HepG2 (cell line): ENCODE data around the gene FAM50A. TPM values are rescaled to one million over a fixed set of nuclear protein-coding genes. Genes with fewer than 3 reads are reported as not detected.

ENCODE experiments used
- ARNT ChIP-seq: fragments of 450-650 bp; IDR thresholded peaks from 2 replicates; pipeline ENCODE4 v1.6.1; 2017
- DR1 ChIP-seq: sonication (generic); formaldehyde crosslinking; IDR thresholded peaks from 2 replicates; pipeline ENCODE4 v1.8.0; 2021; ENCODE audit warnings: mild to moderate bottlenecking, missing genetic modification reagents, inconsistent platforms
- ELF3 ChIP-seq: IDR thresholded peaks from 2 replicates; pipeline ENCODE4 v1.6.1; 2016; ENCODE audit warnings: missing genetic modification reagents, missing compliant biosample characterization
- FOXC1 ChIP-seq: sonication (generic); formaldehyde crosslinking; IDR thresholded peaks from 2 replicates; pipeline ENCODE4 v1.8.0; 2022; ENCODE audit warnings: mild to moderate bottlenecking, missing genetic modification reagents, borderline replicate concordance
- FOXK2 ChIP-seq: fragments of 450-650 bp; IDR thresholded peaks from 2 replicates; pipeline ENCODE4 v1.6.1; 2016
- GATA4 ChIP-seq: sonication (generic); IDR thresholded peaks from 2 replicates; pipeline ENCODE4 v1.6.1; 2016; ENCODE audit warnings: antibody characterized with exemption, low read depth, borderline replicate concordance
- GMEB1 ChIP-seq: sonication (generic); formaldehyde crosslinking; IDR thresholded peaks from 2 replicates; pipeline ENCODE4 v1.5.1; 2020; ENCODE audit warnings: missing genetic modification reagents, mild to moderate bottlenecking, borderline replicate concordance
- HMGXB4 ChIP-seq, 2 experiments: sonication (generic) in 1 of 2; formaldehyde crosslinking in 1 of 2; IDR thresholded peaks; 2 replicates each; pipeline versions ENCODE4 v1.4.0 to v1.6.1; 2018 to 2020; ENCODE audit warnings: missing genetic modification reagents in 2 of 2, borderline replicate concordance in 1 of 2, low read depth in 1 of 2, mild to moderate bottlenecking in 1 of 2, missing biosample characterization in 1 of 2
- KAT7 ChIP-seq: IDR thresholded peaks from 2 replicates; pipeline ENCODE4 v1.6.1; 2018; ENCODE audit warnings: borderline replicate concordance, missing compliant biosample characterization
- PBX3 ChIP-seq: sonication (generic); formaldehyde crosslinking; IDR thresholded peaks from 2 replicates; pipeline ENCODE4 v1.8.1; 2023; ENCODE audit warnings: missing genetic modification reagents, inconsistent platforms, borderline replicate concordance
- PTBP1 ChIP-seq: fragments of 200-400 bp; formaldehyde crosslinking; IDR thresholded peaks from 2 replicates; pipeline ENCODE4 v1.6.1; 2018; ENCODE audit warnings: low read length, low read depth; ENCODE audit not compliant: poor library complexity, severe bottlenecking
- SAP130 ChIP-seq: IDR thresholded peaks from 2 replicates; pipeline ENCODE4 v1.6.1; 2016; ENCODE audit warnings: low read depth
- YEATS2 ChIP-seq: sonication (generic); formaldehyde crosslinking; IDR thresholded peaks from 2 replicates; pipeline ENCODE4 v1.4.0; 2020; ENCODE audit warnings: missing genetic modification reagents, borderline replicate concordance
- ZBTB33 ChIP-seq: sonication (generic); formaldehyde crosslinking; IDR thresholded peaks from 2 replicates; pipeline ENCODE4 v1.4.0; 2020; ENCODE audit warnings: missing genetic modification reagents
- ZMYM4 ChIP-seq: sonication (generic); formaldehyde crosslinking; IDR thresholded peaks from 2 replicates; pipeline ENCODE4 v1.8.1; 2023; ENCODE audit warnings: mild to moderate bottlenecking, missing genetic modification reagents
- ZNF224 ChIP-seq: sonication (generic); formaldehyde crosslinking; IDR thresholded peaks from 2 replicates; pipeline ENCODE4 v1.5.0; 2020; ENCODE audit warnings: mild to moderate bottlenecking, missing genetic modification reagents
- ZNF263 ChIP-seq: sonication (generic); formaldehyde crosslinking; IDR thresholded peaks from 2 replicates; pipeline ENCODE4 v1.4.0; 2020; ENCODE audit warnings: missing genetic modification reagents
- ZNF264 ChIP-seq: sonication (generic); formaldehyde crosslinking; IDR thresholded peaks from 2 replicates; pipeline ENCODE4 v1.4.0; 2020; ENCODE audit warnings: missing genetic modification reagents
- ZNF746 ChIP-seq: sonication (generic); formaldehyde crosslinking; IDR thresholded peaks from 2 replicates; pipeline ENCODE4 v1.8.0; 2022; ENCODE audit warnings: mild to moderate bottlenecking, missing genetic modification reagents
- ZNF776 ChIP-seq: sonication (generic); formaldehyde crosslinking; IDR thresholded peaks from 2 replicates; pipeline ENCODE4 v1.4.0; 2020; ENCODE audit warnings: mild to moderate bottlenecking, missing genetic modification reagents
- polyA plus RNA-seq, 8 experiments: library from polyadenylated mRNA; depleted of rRNA in 3 of 8; stranded (reverse) in 7 of 8; unstranded in 1 of 8; fragments of >200 nt; fragmentation: Illumina TruSeq in 4 of 8; extraction: Trizol in 4 of 8; gene quantifications; 2 replicates each; pipeline versions ENCODE4 v1.2.1 to v1.2.3, GENCODE V29; 2011 to 2016; ENCODE audit warnings: low read depth in 4 of 8, missing spikeins in 1 of 8, mixed read lengths in 1 of 8; ENCODE audit not compliant: insufficient read depth in 1 of 8
- total RNA-seq, 5 experiments: library from RNA; depleted of rRNA; stranded (reverse); fragments of >200 nt; fragmentation: Illumina TruSeq; extraction: Trizol; gene quantifications; 2 replicates each; pipeline ENCODE4 v1.2.3, GENCODE V29; 2016; ENCODE audit warnings: low read depth in 1 of 5

FAM50A gene
- total and polyA plus RNA-seq, 2 of the 13 experiments (the other 11 are each of a cell fraction or from before 2014, with no cell fraction given), result 30.7 to 40.7 TPM

- TF ChIP-seq SAP130 (CRISPR knock-in tag) (peak; percentile 85), GATA4 (peak; percentile 25; the same call in 1 of the 2 replicates), ZMYM4 (CRISPR knock-in tag) (peak; percentile 77), FOXC1 (CRISPR knock-in tag) (peak; percentile 65; the same call in 1 of the 2 replicates), GMEB1 (peak; percentile 80), HMGXB4 (CRISPR knock-in tag; IDR thresholded peaks at IDR 0.05; ENCODE audit: borderline replicate concordance in 1 of 2, low read depth in 1 of 2) (peak; percentile 23 to 65; a peak in 1 of 4 replicates), PTBP1 (no peak), FOXK2 (no peak), ARNT (no peak), ZNF776 (CRISPR knock-in tag) (no peak), ZNF263 (CRISPR knock-in tag) (no peak), DR1 (peak; percentile 33; the same call in 1 of the 2 replicates), ZNF264 (no peak), ELF3 (CRISPR knock-in tag) (no peak), ZBTB33 (CRISPR knock-in tag) (no peak), ZNF746 (CRISPR knock-in tag) (no peak), PBX3 (CRISPR knock-in tag) (0 out of 2 replicates have a peak, but pooled peaks have one; percentile 78), KAT7 (CRISPR knock-in tag) (peak; percentile 77; the same call in 1 of the 2 replicates), YEATS2 (CRISPR knock-in tag) (0 out of 2 replicates have a peak, but pooled peaks have one; percentile 36), ZNF224 (CRISPR knock-in tag) (0 out of 2 replicates have a peak, but pooled peaks have one; percentile 47)
These were observed 15.5 kb upstream of the FAM50A start, which contains the start of gene ATP6AP1 (continued) for GRCh38 chrX:154428176-154429171.
